IPS DF 6.9 (cell line): ENCODE measurements around the gene ATP10B.

ENCODE experiments used
- DNase-seq: peaks from one replicate; pipeline ENCODE4 v3.0.0-alpha.2; 2013; ENCODE audit warnings: low read depth, low spot score
- H3K27ac ChIP-seq: one replicate; pipeline ENCODE4 v1.5.1; 2013; ENCODE audit warnings: low read length, control low read depth
- H3K27me3 ChIP-seq: 2 replicates; pipeline ENCODE4 v1.6.1; 2013; ENCODE audit warnings: mild to moderate bottlenecking, low read length; ENCODE audit not compliant: control insufficient read depth, insufficient read depth
- H3K36me3 ChIP-seq: 2 replicates; pipeline ENCODE4 v1.6.1; 2013; ENCODE audit warnings: low read length; ENCODE audit not compliant: control insufficient read depth, insufficient read depth
- H3K4me1 ChIP-seq: 2 replicates; pipeline ENCODE4 v1.6.1; 2013; ENCODE audit warnings: low read length; ENCODE audit not compliant: control insufficient read depth, insufficient read depth
- H3K4me3 ChIP-seq: 2 replicates; pipeline ENCODE4 v1.5.1; 2013; ENCODE audit warnings: mild to moderate bottlenecking, low read length
- H3K9me3 ChIP-seq: 2 replicates; pipeline ENCODE4 v1.6.1; 2013; ENCODE audit warnings: low read length, inconsistent platforms; ENCODE audit not compliant: control insufficient read depth, insufficient read depth
- WGBS: extraction: QIAGEN DNeasy Blood & Tissue Kit; methylation state at CpG from one replicate; pipeline ENCODE4 v1.1.7; 2013; ENCODE audit warnings: mixed read lengths, missing lambda C conversion rate; ENCODE audit not compliant: insufficient read length, insufficient coverage; 5-methylcytosine and 5-hydroxymethylcytosine counted together

Gene ATP10B

DNA sequence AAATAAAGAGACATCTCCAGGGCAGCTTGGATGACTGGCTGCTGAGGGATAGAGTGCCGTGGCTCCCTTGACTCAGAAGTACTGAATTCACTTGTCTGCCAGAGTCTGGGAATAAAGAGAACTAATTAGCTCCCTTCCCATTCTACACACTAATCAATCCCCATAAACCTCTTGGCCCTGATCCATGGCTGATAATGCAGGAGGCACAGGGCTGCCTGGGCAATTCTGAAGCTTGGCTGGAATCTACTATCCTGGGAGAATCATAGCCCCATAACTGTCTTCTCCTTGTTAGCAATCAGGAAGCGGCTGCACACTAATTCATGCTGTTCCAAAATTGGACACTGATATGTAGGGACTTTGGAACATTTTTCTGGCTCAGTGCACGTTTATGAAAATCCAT, 232.6 kb downstream of the ATP10B start:
- no peak for DNase-seq
- Histone ChIP-seq H3K36me3 (no peaks in the 10 kb centered on the region), H3K9me3 (no peaks in the 10 kb centered on the region), H3K4me1 (no peaks in the 10 kb centered on the region), H3K27me3 (no peaks in the 10 kb centered on the region), H3K4me3 (no peak overlapping the region), H3K27ac (no peak overlapping the region)
- WGBS, result no CpG with 5 or more reads among the region's 3 CpGs

DNA sequence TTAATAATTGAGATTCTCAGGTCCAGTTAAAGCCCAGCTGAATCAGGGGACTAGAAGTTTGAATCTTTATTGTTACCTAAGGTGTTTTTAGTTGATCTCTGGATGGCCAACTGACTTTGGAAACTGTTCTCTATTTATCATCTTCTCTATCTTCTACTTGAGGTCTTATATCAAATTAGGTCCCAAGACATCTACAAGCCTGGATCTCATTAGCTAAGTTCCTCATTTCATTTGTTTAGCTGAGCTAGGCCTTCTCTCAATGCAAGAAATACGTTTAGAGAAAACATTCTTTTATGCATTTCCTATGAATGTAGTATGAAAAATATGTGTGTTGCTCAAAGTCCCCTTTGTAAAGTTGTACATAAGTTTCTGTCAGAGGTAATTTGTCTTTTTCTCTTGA, 233.7 kb downstream of the ATP10B start:
- no peak for DNase-seq
- Histone ChIP-seq H3K36me3 (no peaks in the 10 kb centered on the region), H3K27ac (no peak overlapping the region), H3K4me3 (no peak overlapping the region), H3K4me1 (no peaks in the 10 kb centered on the region), H3K9me3 (no peaks in the 10 kb centered on the region), H3K27me3 (no peaks in the 10 kb centered on the region)
- no CpG with 5 or more reads among the region's 1 CpG for WGBS

DNA sequence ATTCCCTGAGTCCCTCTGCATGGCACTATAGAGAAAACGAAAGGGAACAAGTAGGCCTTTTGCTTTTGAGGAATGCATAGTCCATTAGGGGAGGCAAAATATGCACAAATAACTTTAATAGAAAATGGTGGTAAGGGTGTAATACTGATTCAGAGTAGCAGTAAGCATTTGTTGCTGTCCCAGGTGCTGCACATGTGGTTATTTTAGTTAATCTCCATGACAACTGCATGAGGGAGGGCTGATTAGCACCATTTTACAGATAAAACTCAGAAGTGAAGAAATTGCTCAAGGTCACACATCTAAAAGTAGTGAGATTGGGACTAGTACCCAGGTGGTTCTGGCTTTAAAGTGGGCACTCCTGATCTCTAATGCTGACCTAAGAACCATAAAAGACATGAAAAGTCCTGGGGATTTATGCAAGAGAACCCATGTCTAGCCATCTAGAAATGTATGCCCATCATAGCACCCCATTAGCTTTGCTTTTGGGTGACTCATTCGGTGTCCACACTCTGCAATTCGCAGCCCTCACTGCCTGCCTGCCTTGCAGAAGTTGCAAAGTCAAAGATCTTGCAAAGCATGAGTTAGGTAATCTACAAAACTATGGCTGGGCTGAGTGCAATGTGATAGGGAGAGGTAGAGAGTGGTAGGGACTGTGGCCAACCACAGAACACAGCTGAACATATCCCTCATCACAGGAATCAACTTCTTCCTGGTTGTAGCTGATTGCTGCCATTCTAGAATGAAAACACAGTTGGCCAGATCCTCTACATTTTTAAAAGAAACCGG, 235.1 kb downstream of the ATP10B start:
- Histone ChIP-seq H3K4me1 (no peaks in the 10 kb centered on the region), H3K27me3 (no peaks in the 10 kb centered on the region), H3K36me3 (no peaks in the 10 kb centered on the region), H3K4me3 (no peak overlapping the region), H3K27ac (no peak overlapping the region), H3K9me3 (no peaks in the 10 kb centered on the region)
- WGBS, result no CpG with 5 or more reads among the region's 4 CpGs
- no peak for DNase-seq

DNA sequence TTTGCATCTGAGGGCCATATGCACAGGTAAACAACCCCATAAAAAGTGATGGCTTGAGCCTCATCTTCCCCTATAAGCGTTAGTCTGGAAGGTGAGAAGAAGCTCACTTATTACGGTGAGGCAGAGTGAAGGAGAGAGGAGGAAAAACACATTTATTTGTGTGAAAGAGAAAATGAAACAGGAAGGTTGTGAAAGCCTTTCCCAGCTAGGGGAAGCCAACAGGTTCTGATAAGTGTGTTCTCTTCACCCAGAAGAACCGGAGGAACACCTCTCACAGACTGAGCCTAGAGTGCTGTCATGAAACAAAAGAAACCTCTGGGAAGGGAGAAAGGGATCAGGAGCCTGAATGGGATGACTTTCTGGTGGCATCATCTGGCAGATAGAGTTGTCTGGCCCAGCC, 237.9 kb downstream of the ATP10B start:
- no peak for DNase-seq

DNA sequence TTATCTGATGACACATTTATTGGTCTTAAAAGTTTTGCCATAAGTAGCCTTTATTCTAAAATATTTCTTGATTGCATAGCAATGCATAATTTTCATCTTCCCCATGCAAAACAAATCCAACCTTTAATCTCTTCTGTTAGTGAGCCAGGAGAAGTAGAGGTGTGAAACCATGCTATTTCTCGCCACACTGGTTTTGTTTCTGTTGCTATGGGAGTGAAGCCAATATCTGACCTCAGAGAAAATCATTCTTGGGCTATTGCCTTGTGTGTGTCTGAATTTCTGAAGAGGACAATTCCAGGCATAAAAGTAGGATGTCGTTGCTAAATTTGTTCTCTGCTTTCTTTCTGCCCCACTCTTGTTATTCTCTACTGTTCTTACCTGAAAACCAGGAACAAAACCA, 246.7 kb downstream of the ATP10B start:
- Histone ChIP-seq H3K36me3 (no peaks in the 10 kb centered on the region), H3K4me1 (no peaks in the 10 kb centered on the region), H3K27me3 (no peaks in the 10 kb centered on the region), H3K27ac (no peak overlapping the region), H3K4me3 (no peak overlapping the region), H3K9me3 (no peaks in the 10 kb centered on the region)
- no peak for DNase-seq
- WGBS, result no CpG with 5 or more reads among the region's 2 CpGs

More for the DNA sequence above, 237.9 kb downstream of the ATP10B start:
- no peak overlapping the region for H3K27ac ChIP-seq
- H3K36me3 ChIP-seq, result no peaks in the 10 kb centered on the region
- H3K4me1 ChIP-seq, result no peaks in the 10 kb centered on the region
- no CpG with 5 or more reads among the region's 3 CpGs for WGBS
- H3K9me3 ChIP-seq, result no peaks in the 10 kb centered on the region
- H3K27me3 ChIP-seq, result no peaks in the 10 kb centered on the region
- H3K4me3 ChIP-seq, result no peak overlapping the region

DNA sequence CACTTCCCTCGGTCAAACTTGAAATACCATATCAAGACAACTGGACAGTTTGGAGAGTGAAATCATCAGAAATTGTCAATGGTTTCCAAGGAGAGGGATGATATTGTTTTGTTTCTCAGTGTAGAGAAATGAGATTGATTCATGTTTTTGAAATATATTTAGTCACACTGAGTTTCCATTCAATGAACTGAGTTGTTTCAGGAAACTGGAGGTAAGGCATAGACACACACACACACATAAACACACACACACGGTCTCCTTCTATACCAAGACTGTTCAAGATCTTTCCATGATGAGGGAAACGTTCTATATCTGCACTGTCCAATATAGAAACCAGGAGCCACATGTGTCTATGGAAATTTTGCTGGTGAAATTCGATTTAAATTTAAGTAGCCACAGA, 247.5 kb downstream of the ATP10B start:
- no CpG with 5 or more reads among the region's 4 CpGs for WGBS
- no peaks in the 10 kb centered on the region for H3K27me3 ChIP-seq
- H3K36me3 ChIP-seq, result no peaks in the 10 kb centered on the region

DNA sequence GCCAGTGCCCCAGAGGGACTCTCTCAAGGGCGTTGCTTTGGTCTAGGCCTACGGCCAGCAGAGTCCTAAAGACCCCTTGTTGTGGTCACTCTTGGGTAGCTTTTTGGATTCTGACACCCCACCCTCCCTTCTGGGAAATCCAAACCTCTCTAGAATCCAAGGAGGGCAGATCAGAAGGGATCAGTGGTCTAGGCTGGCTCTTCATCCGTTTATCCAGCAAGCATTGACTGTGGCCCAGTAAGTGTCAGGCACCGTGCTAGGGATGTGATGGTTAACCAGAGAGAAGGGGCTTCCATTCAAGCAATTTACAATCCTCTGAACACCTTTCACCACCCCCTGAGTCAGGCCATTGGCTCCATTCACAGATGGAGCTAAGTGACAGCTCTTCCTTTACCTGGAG, 249.3 kb downstream of the ATP10B start:
- Histone ChIP-seq H3K9me3 (no peaks in the 10 kb centered on the region), H3K4me3 (no peak overlapping the region), H3K36me3 (no peaks in the 10 kb centered on the region), H3K27ac (no peak overlapping the region), H3K4me1 (no peaks in the 10 kb centered on the region), H3K27me3 (no peaks in the 10 kb centered on the region)
- no CpG with 5 or more reads among the region's 4 CpGs for WGBS
- no peak for DNase-seq

More for the DNA sequence above, 247.5 kb downstream of the ATP10B start:
- H3K27ac ChIP-seq, result no peak overlapping the region
- no peak for DNase-seq
- no peaks in the 10 kb centered on the region for H3K4me1 ChIP-seq
- no peak overlapping the region for H3K4me3 ChIP-seq
- no peaks in the 10 kb centered on the region for H3K9me3 ChIP-seq

DNA sequence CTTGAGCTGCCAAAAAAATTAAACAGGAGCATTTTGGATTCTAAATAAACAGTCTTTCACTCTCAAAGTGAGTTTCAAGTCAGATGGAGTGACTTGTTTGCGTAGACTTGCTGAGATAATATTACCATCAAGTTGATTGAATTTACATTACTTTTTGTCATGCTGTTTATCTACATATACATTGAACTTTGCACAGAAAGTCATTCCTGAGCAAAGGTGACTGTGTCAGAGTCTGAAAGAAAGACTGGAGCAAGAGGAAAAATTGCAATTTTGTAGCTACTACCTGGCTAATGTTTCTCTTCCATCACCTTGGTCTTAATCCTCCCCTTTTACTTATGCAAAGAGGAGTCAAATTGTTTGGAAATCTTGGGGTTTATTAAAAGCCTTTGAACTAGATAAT, 251.0 kb downstream of the ATP10B start:
- H3K4me3 ChIP-seq, result no peak overlapping the region
- no peaks in the 10 kb centered on the region for H3K36me3 ChIP-seq
- no peak overlapping the region for H3K27ac ChIP-seq
- WGBS, result no CpG with 5 or more reads among the region's 1 CpG
- H3K27me3 ChIP-seq, result no peaks in the 10 kb centered on the region
- H3K4me1 ChIP-seq, result no peaks in the 10 kb centered on the region
- DNase-seq, result no peak
- no peaks in the 10 kb centered on the region for H3K9me3 ChIP-seq

DNA sequence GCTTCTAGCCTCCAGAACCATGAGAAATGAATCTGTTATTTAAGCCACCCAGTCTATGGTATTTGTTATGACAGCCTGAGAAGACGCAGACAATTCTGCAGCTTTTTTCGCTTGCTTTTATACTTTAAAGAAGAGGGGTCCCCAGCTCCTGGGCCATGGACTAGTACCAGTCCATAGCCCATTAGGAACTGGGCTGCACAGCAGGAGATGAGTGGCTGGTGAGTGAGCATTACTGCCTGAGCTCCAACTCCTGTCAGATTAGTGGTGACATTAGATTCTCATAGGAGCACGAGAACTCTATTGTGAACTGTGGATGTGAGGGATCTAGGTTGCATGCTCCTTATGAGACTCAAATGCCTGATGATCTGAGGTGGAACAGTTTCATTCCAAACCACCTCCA, 278.7 kb downstream of the ATP10B start:
- Histone ChIP-seq H3K4me1 (no peaks in the 10 kb centered on the region), H3K36me3 (no peaks in the 10 kb centered on the region), H3K4me3 (no peak overlapping the region), H3K27ac (no peak overlapping the region), H3K9me3 (peaks cover 2% of the 10 kb centered on the region; the same call in 1 of the 2 replicates), H3K27me3 (no peaks in the 10 kb centered on the region)
- no peak for DNase-seq
- WGBS, result no CpG with 5 or more reads among the region's 3 CpGs

DNA sequence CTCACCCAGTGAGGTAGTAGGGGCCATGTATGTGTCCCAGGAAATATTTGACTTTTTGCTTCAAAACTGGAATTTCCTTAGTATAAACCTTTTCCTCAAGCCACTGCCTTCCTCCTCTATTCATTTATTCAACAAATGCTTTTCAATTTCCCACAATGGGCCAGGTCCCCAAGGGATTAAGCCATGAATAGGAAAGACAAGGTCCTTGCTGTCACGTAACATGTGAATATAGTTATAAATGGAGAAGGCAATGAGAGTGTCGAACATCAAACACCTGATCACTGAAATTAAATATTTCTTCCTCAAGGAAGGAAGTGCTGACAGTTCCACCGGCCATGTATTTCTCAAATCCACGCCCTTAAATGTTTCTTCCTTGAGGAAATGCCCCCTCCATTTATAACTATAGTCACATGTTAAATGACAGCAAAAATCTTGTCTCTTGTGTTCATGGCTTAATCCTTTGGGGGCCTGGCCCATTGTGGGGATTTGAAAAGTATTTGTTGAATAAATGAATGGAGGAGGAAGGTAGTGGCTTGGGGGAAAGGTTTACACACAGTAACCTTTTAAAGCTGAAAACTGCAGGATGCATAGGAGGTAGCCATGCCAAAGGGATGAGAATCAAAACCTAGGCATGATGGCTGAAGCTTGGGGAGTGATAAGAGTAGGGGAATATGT, 284.8 kb downstream of the ATP10B start:
- Histone ChIP-seq H3K27me3 (no peaks in the 10 kb centered on the region; the same call in 1 of the 2 replicates), H3K4me1 (no peaks in the 10 kb centered on the region), H3K27ac (no peak overlapping the region), H3K36me3 (no peaks in the 10 kb centered on the region), H3K9me3 (no peaks in the 10 kb centered on the region), H3K4me3 (no peak overlapping the region)
- DNase-seq, result no peak
- no CpG with 5 or more reads among the region's 4 CpGs for WGBS
